Lower leg skin (tissue), 4 donors: Measurements from ENCODE around the gene ACVR1. TPM values are rescaled to one million over a fixed set of nuclear protein-coding genes. Genes with fewer than 3 reads are reported as not detected.

Experiments
- DNase-seq, 2 donors: peaks; one replicate each; pipeline ENCODE4 v3.0.0-alpha.2; 2019; ENCODE audit warnings: low spot score in 2 of 2
- H3K4me3 ChIP-seq: fragments of 200-600 bp; sonication (generic); 2 replicates; pipeline ENCODE4 v1.5.1; 2017; ENCODE audit warnings: mild to moderate bottlenecking, low read depth; ENCODE audit not compliant: poor library complexity, severe bottlenecking
- POLR2A ChIP-seq, 2 donors: fragments of 450-650 bp; IDR thresholded peaks; one replicate each; pipeline ENCODE4 v1.6.1; 2016 to 2017; ENCODE audit warnings: antibody characterized with exemption in 2 of 2, mild to moderate bottlenecking in 1 of 2, moderate library complexity in 1 of 2
- WGBS, 2 donors: methylation state at CpG; one replicate each; pipeline ENCODE4 v1.1.5; 2018; 5-methylcytosine and 5-hydroxymethylcytosine counted together
- intact Hi-C: fragments of 100-400 bp; cut with DNase I; formaldehyde crosslinking; loops from one replicate; pipeline ENCODE4 v1.15.0; 2023; ENCODE audit warnings: low total_unique reads
- total RNA-seq, 4 donors: library from RNA; depleted of rRNA; stranded (reverse); fragments of >200 nt; gene quantifications; one replicate each; pipeline ENCODE4 v1.1.0, GENCODE V29; 2016
- TF ChIP-seq, protein P1 (sequence below), 3 donors: fragments of 450-650 bp; IDR thresholded peaks; one replicate each; pipeline ENCODE4 v1.5.1; 2016; ENCODE audit warnings: antibody characterized with exemption in 3 of 3, mild to moderate bottlenecking in 3 of 3, moderate library complexity in 2 of 3

Gene ACVR1
- total RNA-seq, 4 donors from 2014 or later, result 14.3 to 22.7 (median 15.2) TPM

DNA sequence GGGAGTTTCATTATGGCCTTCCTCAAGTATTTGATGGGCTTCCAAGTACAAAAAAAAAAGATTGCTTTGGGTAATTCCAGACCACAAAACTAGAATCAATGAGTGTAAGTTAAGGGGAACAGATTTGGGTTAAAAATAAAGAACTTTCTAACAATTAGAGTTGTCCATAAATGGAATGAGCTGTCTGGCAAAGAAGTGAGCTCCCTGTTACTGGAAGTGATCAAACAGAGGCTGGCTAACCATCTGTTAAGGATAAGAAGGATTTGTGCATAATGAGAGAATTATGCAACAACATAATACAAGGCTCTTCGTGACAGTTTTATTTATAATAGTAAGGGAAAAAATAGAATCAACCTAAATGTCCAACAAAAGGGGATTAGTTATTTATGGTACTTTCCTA is 44.6 kb upstream of the ACVR1 start:
- WGBS, 2 donors, result 49 to 60% methylated on average over 1 of the region's 1 CpG
- intact Hi-C loops, result no loop called here
- DNase-seq, result no peak
- no peak for TF ChIP-seq POLR2A (IDR thresholded peaks at IDR 0.05)
- TF ChIP-seq, protein P1, sequence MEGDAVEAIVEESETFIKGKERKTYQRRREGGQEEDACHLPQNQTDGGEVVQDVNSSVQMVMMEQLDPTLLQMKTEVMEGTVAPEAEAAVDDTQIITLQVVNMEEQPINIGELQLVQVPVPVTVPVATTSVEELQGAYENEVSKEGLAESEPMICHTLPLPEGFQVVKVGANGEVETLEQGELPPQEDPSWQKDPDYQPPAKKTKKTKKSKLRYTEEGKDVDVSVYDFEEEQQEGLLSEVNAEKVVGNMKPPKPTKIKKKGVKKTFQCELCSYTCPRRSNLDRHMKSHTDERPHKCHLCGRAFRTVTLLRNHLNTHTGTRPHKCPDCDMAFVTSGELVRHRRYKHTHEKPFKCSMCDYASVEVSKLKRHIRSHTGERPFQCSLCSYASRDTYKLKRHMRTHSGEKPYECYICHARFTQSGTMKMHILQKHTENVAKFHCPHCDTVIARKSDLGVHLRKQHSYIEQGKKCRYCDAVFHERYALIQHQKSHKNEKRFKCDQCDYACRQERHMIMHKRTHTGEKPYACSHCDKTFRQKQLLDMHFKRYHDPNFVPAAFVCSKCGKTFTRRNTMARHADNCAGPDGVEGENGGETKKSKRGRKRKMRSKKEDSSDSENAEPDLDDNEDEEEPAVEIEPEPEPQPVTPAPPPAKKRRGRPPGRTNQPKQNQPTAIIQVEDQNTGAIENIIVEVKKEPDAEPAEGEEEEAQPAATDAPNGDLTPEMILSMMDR (IDR thresholded peaks at IDR 0.05), result no peak
- no peak overlapping the region for H3K4me3 ChIP-seq

DNA sequence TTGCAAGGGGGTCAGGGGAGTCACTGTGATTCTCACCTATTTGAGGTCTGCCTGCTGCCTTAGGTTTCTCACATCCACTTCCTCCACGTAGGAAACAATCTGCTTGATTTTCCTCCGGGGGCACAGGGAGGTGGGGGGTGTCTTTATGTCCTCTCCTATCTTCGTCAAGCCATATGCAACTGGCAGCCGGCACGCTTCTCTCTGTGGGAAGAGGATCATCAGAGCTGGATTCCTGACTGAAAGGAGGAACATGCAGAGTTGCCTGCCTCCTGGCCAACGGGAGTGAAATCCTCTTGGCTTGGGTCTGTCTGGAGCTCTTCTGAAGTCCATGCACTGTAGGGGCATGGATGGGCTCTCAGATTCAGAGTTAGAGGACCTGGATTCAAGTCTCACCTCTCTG is 43.1 kb upstream of the ACVR1 start:
- no peak for DNase-seq
- WGBS, 2 donors, result 76 to 82% methylated on average over 6 of the region's 6 CpGs
- TF ChIP-seq, protein P1 (IDR thresholded peaks at IDR 0.05), result no peak
- no peak for TF ChIP-seq POLR2A (IDR thresholded peaks at IDR 0.05)
- H3K4me3 ChIP-seq, result no peak overlapping the region
- intact Hi-C loops, result no loop called here

DNA sequence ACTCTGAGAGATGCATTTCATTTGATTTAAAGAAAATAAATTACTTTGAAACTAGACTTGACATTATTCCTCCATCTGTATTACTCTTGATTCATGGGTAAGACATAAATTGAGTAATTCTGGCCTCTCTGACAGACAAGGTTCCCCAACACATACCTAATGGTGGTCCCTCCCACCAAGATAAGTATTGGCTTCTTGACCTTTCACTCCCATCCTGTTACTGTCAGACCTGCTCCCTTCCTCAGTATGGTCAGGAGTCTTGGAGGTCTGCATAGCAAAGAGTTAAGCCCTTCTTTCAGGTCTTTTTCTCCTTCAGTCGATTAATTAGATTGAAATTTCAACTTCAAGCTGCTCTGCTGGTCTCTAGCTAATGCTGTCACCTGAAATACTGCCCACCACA is 42.2 kb upstream of the ACVR1 start:
- 75 to 85% methylated on average over 1 of the region's 1 CpG for WGBS, 2 donors
- intact Hi-C loops, result no loop called here
- H3K4me3 ChIP-seq, result no peak overlapping the region
- TF ChIP-seq, protein P1 (IDR thresholded peaks at IDR 0.05), result no peak
- no peak for TF ChIP-seq POLR2A (IDR thresholded peaks at IDR 0.05)
- DNase-seq, result no peak

DNA sequence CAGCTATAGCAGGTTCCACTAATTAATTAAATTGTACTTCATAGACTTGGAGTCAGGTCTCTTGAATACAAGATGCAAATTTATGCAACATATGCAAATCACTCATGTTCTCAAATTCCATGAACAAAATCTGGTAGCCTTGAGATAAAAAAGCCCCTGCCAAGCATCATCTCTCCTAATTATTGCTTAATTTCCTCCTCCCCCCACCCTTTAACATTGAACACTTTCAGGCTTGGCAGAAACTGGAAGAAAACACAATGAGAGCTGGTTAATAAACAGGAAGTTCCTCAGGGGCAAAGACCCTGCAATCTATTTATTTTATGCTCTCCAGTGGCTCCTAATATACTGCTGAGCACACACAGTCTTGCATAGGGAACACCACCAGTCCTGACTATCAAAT is 35.6 kb upstream of the ACVR1 start:
- no peak for DNase-seq
- H3K4me3 ChIP-seq, result no peak overlapping the region
- TF ChIP-seq POLR2A (IDR thresholded peaks at IDR 0.05), result no peak
- TF ChIP-seq, protein P1 (IDR thresholded peaks at IDR 0.05), result no peak
- intact Hi-C loops, result no loop called here

DNA sequence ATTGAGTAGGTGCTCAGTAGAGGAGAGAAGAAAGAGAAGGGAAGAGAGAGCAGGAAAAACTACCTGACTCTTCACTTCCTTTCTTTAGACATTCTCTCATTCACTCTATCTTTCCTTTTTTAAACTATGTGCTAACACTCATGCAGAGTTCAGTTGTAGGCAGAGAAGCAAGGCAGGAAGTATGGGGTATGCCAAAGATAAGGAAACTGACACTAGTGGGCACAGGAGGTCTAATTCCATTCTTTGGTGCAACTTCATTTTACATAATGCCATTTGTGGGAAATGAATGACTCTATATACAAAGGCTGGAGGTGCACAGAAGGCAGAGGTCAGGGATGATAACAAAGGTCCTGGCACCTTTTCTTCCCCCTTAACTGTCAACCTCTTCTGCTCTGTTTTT is 35.1 kb upstream of the ACVR1 start:
- intact Hi-C loops, result no loop called here
- TF ChIP-seq POLR2A (IDR thresholded peaks at IDR 0.05), result no peak
- TF ChIP-seq, protein P1 (IDR thresholded peaks at IDR 0.05), result no peak
- no peak for DNase-seq
- H3K4me3 ChIP-seq, result no peak overlapping the region

DNA sequence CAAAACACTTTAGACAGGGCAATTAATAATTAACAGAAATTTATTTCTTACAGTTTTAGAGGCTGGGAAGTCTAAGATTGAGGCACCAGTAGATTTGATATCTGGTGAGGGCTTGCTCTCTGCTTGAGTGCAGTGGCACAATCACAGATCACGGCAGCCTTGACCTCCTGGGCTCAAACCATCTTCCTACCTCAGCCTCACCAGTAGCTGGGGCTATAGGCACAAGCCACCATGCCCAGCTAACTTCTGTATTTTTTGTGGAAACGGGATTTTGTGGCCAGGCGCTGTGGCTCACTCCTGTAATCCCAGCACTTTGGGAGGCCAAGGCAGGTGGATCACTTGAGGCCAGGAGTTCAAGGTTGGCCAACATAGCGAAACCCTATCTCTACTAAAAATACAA is 29.0 kb upstream of the ACVR1 start:
- intact Hi-C loops, result no loop called here
- H3K4me3 ChIP-seq, result no peak overlapping the region
- WGBS, 2 donors, result 89 to 95% methylated on average over 4 of the region's 4 CpGs
- TF ChIP-seq POLR2A (IDR thresholded peaks at IDR 0.05), result no peak
- TF ChIP-seq, protein P1 (IDR thresholded peaks at IDR 0.05), result no peak
- no peak for DNase-seq
